ENCODE data around the gene CSKMT.
"Not testable (repeated sequence)": the region's sequence is repeated elsewhere in the genome, so short reads cannot be mapped to it uniquely, and the experiment has no call there.

The CSKMT gene

GRCh38 chr11:62689421-62690183, 24.5 kb downstream of the CSKMT start, which contains the start of gene LRRN4CL:
LRRN4CL (minus strand) TSS chr11:62689530; CDS start chr11:62688508, 1,022 bp downstream.
- DNase-seq = no peak

- DNase-seq = not testable (repeated sequence)
These were observed 28.5 kb downstream of the CSKMT start for GRCh38 chr11:62693624-62694023.

- DNase-seq = peak; percentile 77
These were observed 29.5 kb downstream of the CSKMT start for GRCh38 chr11:62694455-62695167.

GRCh38 chr11:62702246-62702645, 37.1 kb downstream of the CSKMT start:
- DNase-seq = no peak

GRCh38 chr11:62703921-62704320, 38.8 kb downstream of the CSKMT start:
- DNase-seq = not testable (repeated sequence)

GRCh38 chr11:62705413-62705812, 40.3 kb downstream of the CSKMT start:
- DNase-seq = no peak

- peak; percentile 98 for DNase-seq
These were observed 41.1 kb downstream of the CSKMT start for GRCh38 chr11:62705880-62706849.

GRCh38 chr11:62706850-62707247, 41.7 kb downstream of the CSKMT start:
- DNase-seq = no peak

- no peak for DNase-seq
These were observed 42.3 kb downstream of the CSKMT start, which contains the start of the genes BSCL2 and GNG3 for GRCh38 chr11:62707277-62707861. BSCL2 (minus strand) TSS chr11:62707424; CDS start chr11:62707195, 229 bp downstream. GNG3 (plus strand) TSS chr11:62707676; CDS start chr11:62708296, 620 bp downstream.

- no peak for DNase-seq
These were observed 43.3 kb downstream of the CSKMT start for GRCh38 chr11:62708392-62708791.

GRCh38 chr11:62708793-62709192, 43.7 kb downstream of the CSKMT start:
- peak; percentile 52 for DNase-seq

- DNase-seq = peak; percentile 100
These were observed 44.3 kb downstream of the CSKMT start for GRCh38 chr11:62709247-62710000.

- DNase-seq = peak; percentile 56
These were observed 44.9 kb downstream of the CSKMT start for GRCh38 chr11:62710001-62710345.

GRCh38 chr11:62712276-62712812, 47.2 kb downstream of the CSKMT start:
- no peak for DNase-seq

GRCh38 chr11:62712861-62713260, 47.7 kb downstream of the CSKMT start:
- no peak for DNase-seq

- no peak for DNase-seq
These were observed 48.2 kb downstream of the CSKMT start for GRCh38 chr11:62713343-62713742.

- no peak for DNase-seq
These were observed 50.3 kb downstream of the CSKMT start for GRCh38 chr11:62715150-62716130.

- no peak for DNase-seq
These were observed 51.1 kb downstream of the CSKMT start for GRCh38 chr11:62716206-62716605.

GRCh38 chr11:62716816-62717215, 51.7 kb downstream of the CSKMT start:
- no peak for DNase-seq

Data from RPMI8226 (cell line).